ENCODE measurements around the gene HECW1.

- TF ChIP-seq FOXM1 (IDR thresholded peaks at IDR 0.05; ENCODE audit: borderline replicate concordance) (no peak), CTBP1 (IDR thresholded peaks at IDR 0.05; ENCODE audit: borderline replicate concordance) (no peak), SP1 (IDR thresholded peaks at IDR 0.05) (no peak), TARDBP (IDR thresholded peaks at IDR 0.05) (no peak), SUZ12 (IDR thresholded peaks at IDR 0.05) (no peak), FOXA1 (IDR thresholded peaks at IDR 0.05) (no peak), ZNF384 (IDR thresholded peaks at IDR 0.05) (no peak), ELF4 (IDR thresholded peaks at IDR 0.05) (no peak), NFRKB (IDR thresholded peaks at IDR 0.05) (no peak)
Observed at GRCh38 chr7:43553999-43554398, 441.6 kb downstream of the HECW1 start.

Data from HEK293T (cell line).